ENCODE results near the gene DNAJC11. TPM values are rescaled to one million over a fixed set of nuclear protein-coding genes. Genes with fewer than 3 reads are reported as not detected.

The DNAJC11 gene
- total RNA-seq, 2 experiments from 2014 or later, result 43.0 to 44.6 TPM

DNA sequence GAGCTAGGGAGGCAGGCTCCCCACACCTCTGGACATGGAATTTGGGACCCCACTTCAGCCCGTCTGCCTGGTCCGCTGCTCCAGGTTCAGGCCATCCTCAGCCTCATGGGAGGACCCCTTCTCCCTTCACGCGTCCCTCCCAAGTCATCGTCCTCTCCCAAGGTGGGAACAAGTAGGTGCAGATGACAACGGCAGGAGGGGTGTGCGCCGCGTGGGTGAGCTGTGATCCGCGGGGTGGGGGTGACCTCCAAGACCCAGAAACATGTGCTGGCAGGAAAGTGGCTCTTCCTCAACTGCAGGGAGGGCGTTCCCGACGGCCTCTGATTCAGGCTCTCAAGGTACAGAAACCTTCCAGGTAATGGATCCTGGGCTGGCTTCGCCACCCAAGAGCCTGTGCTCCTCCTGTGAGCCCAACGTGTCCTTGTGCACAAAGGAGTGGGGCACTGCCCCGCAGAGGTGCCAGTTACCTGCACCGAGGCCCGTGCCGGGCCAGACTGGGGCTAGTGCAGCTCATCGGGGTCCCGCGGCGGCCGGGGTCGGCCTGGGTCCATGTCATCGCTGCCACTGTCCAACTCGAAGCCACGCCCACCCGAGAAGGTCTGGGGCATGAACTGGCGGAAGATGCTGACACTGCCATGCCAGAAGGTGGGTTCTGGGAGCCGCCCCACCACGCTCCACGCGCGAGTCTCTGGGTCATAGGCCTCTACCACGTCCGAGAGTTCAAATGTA is 108.6 kb downstream of the DNAJC11 start:
- no peak overlapping the region for H3K4me3 Mint-ChIP-seq
- H3K27ac Mint-ChIP-seq, result peak overlapping the region; percentile 78
- H3K36me3 Mint-ChIP-seq, result peaks cover 2% of the 10 kb centered on the region
- H3K9me3 Mint-ChIP-seq, result no peaks in the 10 kb centered on the region
- ATAC-seq (ENCODE audit: low read depth) (no peak), DNase-seq (no peak)
- H3K27me3 Mint-ChIP-seq, result no peaks in the 10 kb centered on the region
- H3K4me1 Mint-ChIP-seq, result peaks cover 22% of the 10 kb centered on the region
- POLR2A ChIA-PET, result interaction anchor here (2.2 kb wide), 1 partner anchor 13 kb away, joined by 8 read pairs; the partner anchor contains the start of gene ZBTB48

DNA sequence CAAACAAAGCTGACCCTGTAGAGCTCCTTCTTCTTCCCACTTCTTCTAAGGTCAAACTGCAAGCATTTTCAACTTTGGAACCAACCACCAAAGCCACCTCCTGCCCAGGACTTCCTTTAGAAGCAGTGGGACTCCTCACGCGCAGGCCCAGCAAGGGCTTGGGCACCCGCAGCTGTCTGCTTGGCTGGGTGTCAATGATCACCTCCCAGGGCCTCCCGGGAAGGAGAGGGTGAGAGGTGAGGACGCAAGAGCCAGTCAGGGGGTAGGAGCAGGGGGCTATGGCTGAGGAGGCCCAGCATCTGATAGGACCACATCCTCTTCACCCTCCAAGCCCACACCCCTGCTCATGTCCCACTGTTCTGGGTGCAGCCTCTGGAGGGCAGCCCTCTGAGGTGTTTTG is 109.2 kb downstream of the DNAJC11 start:
- DNase-seq (no peak), ATAC-seq (ENCODE audit: low read depth) (no peak)
- POLR2A ChIA-PET, result interaction anchor here (1.1 to 2.2 kb wide), 2 partner anchors 11 to 12 kb away, joined by 4 to 8 read pairs; partner anchors contain the start of gene ZBTB48
- Mint-ChIP-seq H3K27ac (peak overlapping the region; percentile 78), H3K4me3 (no peak overlapping the region), H3K4me1 (peaks cover 19% of the 10 kb centered on the region), H3K9me3 (no peaks in the 10 kb centered on the region), H3K36me3 (peaks cover 2% of the 10 kb centered on the region), H3K27me3 (no peaks in the 10 kb centered on the region)

DNA sequence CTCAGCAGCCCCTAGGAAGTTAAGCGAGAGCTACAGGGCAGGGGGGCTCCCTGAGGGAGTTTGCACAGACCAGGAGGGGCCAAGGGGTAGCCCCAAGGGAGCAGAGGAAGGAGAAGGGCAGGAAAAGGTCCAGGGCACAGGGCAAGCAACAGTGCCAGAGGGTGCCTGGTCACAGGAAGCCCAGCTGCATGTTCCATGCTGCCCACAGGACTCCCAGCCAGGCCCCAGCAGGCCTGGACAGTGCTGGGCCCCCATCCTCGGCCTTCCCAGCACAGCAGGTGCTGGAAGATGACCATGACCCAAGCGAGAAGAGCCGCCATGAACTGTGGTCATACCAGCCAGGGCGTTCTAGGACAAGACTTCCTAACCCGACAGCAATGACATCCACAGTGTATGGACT is 110.0 kb downstream of the DNAJC11 start:
- Mint-ChIP-seq H3K9me3 (no peaks in the 10 kb centered on the region), H3K4me1 (peaks cover 21% of the 10 kb centered on the region), H3K36me3 (peaks cover 2% of the 10 kb centered on the region), H3K4me3 (no peak overlapping the region), H3K27me3 (no peaks in the 10 kb centered on the region), H3K27ac (peak overlapping the region; percentile 78)
- no peak for DNase-seq
- POLR2A ChIA-PET, result interaction anchor here (1.1 to 2.2 kb wide), 2 partner anchors 12 kb away, joined by 4 to 8 read pairs; partner anchors contain the start of gene ZBTB48
- no peak for ATAC-seq (ENCODE audit: low read depth)

DNA sequence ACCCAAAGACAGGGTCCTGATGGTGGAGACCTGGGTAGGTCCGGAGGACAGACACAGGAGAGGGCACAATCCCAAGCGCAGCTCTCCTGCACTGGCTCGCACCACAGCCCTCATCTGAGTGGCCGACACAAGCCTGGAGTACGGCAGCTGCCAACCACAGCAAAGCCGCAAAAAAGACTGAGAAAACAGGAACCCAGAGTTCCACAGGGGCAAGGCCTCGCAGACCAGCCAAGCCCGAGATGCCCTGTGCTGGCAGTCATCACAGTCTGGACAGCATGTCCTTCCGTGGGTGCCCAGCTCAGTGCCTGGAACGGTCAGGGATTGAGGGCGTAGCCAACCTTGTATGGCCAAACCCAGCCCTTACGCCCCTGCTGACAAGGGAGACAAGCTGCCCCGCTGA is 110.4 kb downstream of the DNAJC11 start:
- H3K36me3 Mint-ChIP-seq, result no peaks in the 10 kb centered on the region
- peak overlapping the region; percentile 78 for H3K27ac Mint-ChIP-seq
- no peak for DNase-seq
- H3K27me3 Mint-ChIP-seq, result no peaks in the 10 kb centered on the region
- peaks cover 19% of the 10 kb centered on the region for H3K4me1 Mint-ChIP-seq
- no peak overlapping the region for H3K4me3 Mint-ChIP-seq
- POLR2A ChIA-PET, result interaction anchor here (1.1 to 2.2 kb wide), 2 partner anchors 11 to 12 kb away, joined by 4 to 8 read pairs; partner anchors contain the start of gene ZBTB48
- ATAC-seq (ENCODE audit: low read depth), result peak; percentile 25
- H3K9me3 Mint-ChIP-seq, result no peaks in the 10 kb centered on the region

DNA sequence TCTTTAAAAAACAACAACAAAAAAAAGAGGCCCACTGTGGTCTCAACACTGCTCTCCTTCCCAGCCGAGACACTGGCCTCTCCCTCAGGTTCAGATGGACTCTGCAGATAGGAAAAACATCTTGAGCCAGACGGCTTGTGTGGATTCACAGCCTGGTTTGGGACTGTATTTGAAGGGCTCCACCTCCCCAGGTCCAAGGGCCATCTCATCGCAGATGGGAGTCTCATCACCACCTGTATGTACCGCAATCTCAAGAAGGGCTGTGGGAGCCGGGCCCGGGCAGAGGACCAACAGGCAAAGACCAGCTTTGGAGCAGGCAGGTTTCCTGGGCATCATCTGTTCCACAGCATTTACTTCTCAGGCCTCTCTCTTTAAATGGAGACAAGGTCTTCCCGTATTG is 111.6 kb downstream of the DNAJC11 start:
- no peak overlapping the region for H3K27ac Mint-ChIP-seq
- POLR2A ChIA-PET, result interaction anchor here (1.1 kb wide), 1 partner anchor 566 kb away, joined by 3 read pairs; no protein-coding TSS in a partner anchor

DNA sequence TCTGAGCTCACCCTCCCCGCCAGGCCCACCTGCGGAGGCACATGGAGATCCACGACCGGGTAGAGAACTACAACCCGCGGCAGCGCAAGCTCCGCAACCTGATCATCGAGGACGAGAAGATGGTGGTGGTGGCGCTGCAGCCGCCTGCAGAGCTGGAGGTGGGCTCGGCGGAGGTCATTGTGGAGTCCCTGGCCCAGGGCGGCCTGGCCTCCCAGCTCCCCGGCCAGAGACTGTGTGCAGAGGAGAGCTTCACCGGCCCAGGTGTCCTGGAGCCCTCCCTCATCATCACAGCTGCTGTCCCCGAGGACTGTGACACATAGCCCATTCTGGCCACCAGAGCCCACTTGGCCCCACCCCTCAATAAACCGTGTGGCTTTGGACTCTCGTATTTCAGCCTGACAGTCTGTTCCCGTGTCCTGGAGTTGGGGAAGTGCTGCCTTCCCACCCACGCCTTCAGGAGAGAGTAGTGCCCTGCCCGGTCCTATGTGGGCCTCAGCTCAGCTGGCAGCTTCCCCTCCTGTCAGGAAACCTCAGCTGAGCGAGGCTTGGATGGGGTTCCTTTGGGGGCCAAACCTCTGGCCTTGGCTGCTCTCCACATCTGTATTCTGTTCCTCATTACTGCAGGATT is 112.6 kb downstream of the DNAJC11 start:
- Mint-ChIP-seq H3K4me3 (no peak overlapping the region), H3K9me3 (no peaks in the 10 kb centered on the region), H3K4me1 (peaks cover 21% of the 10 kb centered on the region), H3K27me3 (no peaks in the 10 kb centered on the region), H3K36me3 (peaks cover 1% of the 10 kb centered on the region), H3K27ac (no peak overlapping the region)
- DNase-seq (no peak), ATAC-seq (ENCODE audit: low read depth) (no peak)
- POLR2A ChIA-PET, result interaction anchor here (0.6 to 1.1 kb wide), 2 partner anchors 14 to 565 kb away, joined by 3 read pairs; partner anchors contain the start of gene KLHL21

More for the DNA sequence above, 111.6 kb downstream of the DNAJC11 start:
- H3K27me3 Mint-ChIP-seq, result no peaks in the 10 kb centered on the region
- DNase-seq, result no peak
- ATAC-seq (ENCODE audit: low read depth), result no peak
- H3K4me1 Mint-ChIP-seq, result peaks cover 19% of the 10 kb centered on the region
- no peaks in the 10 kb centered on the region for H3K36me3 Mint-ChIP-seq
- H3K9me3 Mint-ChIP-seq, result no peaks in the 10 kb centered on the region
- no peak overlapping the region for H3K4me3 Mint-ChIP-seq

DNA sequence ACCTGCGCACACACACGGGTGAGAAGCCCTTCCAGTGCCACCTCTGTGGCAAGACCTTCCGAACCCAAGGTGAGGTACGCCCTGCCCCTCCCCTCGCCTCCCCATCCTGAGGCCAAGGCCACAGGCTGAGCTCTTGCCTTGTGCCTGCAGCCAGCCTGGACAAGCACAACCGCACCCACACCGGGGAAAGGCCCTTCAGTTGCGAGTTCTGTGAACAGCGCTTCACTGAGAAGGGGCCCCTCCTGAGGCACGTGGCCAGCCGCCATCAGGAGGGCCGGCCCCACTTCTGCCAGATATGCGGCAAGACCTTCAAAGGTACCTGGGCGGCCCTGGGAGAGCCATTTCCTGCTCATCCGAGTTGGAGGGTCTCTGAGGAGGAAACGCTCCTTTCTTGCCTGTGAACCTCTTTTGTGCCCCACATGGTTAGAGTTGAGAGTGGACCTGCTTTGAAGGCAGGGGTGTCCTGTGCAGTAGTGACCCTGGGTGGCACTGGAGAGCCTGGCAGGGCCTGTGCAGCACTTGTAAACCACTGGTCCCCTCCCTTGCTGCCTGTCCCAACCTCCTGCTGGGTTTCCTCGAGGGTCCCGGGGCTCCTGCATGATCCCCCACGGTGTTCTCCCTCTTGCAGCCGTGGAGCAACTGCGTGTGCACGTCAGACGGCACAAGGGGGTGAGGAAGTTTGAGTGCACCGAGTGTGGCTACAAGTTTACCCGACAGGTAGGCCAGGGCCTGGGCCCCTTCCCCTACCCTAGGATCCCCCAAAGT is 113.3 kb downstream of the DNAJC11 start:
- H3K4me3 Mint-ChIP-seq, result no peak overlapping the region
- no peak for DNase-seq
- no peaks in the 10 kb centered on the region for H3K9me3 Mint-ChIP-seq
- H3K4me1 Mint-ChIP-seq, result peaks cover 21% of the 10 kb centered on the region
- no peak for ATAC-seq (ENCODE audit: low read depth)
- POLR2A ChIA-PET, result no interaction called here
- H3K27me3 Mint-ChIP-seq, result no peaks in the 10 kb centered on the region
- peaks cover 1% of the 10 kb centered on the region for H3K36me3 Mint-ChIP-seq
- peak overlapping the region; percentile 26 for H3K27ac Mint-ChIP-seq

DNA sequence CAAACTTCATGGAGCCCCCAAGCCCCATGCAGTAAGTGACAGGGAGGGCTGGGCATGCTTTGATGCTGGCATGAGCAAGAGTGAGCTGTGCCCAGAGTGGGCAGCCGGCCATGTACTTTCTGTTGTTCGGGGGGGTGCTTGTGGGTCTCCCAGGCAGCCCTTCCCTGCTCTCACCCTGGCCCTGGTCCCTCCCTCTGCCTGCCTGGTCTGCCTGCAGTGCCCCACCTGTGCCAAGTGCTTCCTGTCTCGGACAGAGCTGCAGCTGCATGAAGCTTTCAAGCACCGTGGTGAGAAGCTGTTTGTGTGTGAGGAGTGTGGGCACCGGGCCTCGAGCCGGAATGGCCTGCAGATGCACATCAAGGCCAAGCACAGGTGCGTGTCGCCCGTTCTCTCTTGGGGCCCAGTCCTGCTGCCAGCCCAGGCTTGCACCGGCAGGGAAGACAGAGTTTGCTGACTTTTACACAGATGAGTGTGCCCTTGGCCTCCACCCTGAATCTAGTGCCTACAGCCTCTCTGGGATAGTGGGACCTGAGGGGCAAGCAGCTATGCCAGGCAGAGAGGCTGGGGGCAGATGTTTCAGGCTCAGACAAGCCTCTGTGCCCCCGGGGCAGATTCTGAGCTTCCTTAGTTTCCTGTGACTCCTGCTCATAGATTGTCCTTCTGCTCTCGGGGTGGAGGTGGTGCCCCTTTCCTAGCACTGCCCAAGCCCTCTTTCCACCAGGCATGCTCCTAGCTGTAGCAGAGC is 114.2 kb downstream of the DNAJC11 start:
- H3K4me3 Mint-ChIP-seq, result no peak overlapping the region

DNA sequence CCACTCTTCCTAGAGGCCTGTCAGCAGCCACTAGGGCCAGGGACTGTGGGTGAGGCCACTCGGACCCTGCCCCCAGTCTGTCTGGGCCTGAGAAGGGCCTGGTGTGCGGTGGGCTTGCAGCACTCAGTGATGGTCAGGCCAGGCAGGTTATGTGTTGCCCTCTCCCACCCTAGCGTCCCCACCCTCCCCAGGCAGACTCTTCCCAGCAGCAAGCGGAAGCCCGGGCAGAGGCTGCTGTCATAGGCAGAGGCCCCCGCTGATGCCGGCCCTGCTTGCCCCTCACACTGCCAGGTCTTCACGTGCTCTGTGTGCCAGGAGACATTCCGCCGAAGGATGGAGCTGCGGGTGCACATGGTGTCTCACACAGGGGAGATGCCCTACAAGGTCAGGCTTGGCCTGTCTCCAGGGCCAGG is 115.2 kb downstream of the DNAJC11 start:
- Mint-ChIP-seq H3K4me3 (no peak overlapping the region), H3K9me3 (no peaks in the 10 kb centered on the region), H3K36me3 (peaks cover 1% of the 10 kb centered on the region), H3K4me1 (peaks cover 16% of the 10 kb centered on the region), H3K27ac (no peak overlapping the region), H3K27me3 (no peaks in the 10 kb centered on the region)
- POLR2A ChIA-PET, result no interaction called here
- DNase-seq (no peak), ATAC-seq (ENCODE audit: low read depth) (no peak)

More for the DNA sequence above, 114.2 kb downstream of the DNAJC11 start:
- DNase-seq (no peak), ATAC-seq (ENCODE audit: low read depth) (no peak)
- H3K27ac Mint-ChIP-seq, result peak overlapping the region; percentile 51
- H3K9me3 Mint-ChIP-seq, result no peaks in the 10 kb centered on the region
- no peaks in the 10 kb centered on the region for H3K27me3 Mint-ChIP-seq
- H3K36me3 Mint-ChIP-seq, result peaks cover 1% of the 10 kb centered on the region
- POLR2A ChIA-PET, result no interaction called here
- peaks cover 20% of the 10 kb centered on the region for H3K4me1 Mint-ChIP-seq

DNA sequence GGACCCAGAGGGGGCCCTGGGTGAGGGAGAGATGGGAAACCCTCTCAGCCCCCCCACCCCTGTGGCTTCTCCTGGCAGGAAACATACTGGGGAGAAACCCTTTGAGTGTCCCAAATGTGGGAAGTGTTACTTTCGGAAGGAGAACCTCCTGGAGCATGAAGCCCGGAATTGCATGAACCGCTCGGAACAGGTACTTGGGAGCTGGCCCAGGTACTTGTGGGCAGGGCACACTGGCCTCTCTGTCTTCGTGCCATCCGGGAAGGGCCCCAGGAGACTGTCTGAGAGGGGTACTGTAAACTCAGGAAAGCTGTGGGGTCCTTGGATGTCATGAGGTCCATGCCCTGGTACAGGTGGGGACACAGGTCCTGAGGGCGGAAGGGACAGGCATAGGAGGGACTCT is 115.8 kb downstream of the DNAJC11 start:
- Mint-ChIP-seq H3K9me3 (no peaks in the 10 kb centered on the region), H3K4me1 (peaks cover 17% of the 10 kb centered on the region), H3K36me3 (peaks cover 1% of the 10 kb centered on the region), H3K27me3 (no peaks in the 10 kb centered on the region), H3K27ac (no peak overlapping the region), H3K4me3 (no peak overlapping the region)
- no peak for ATAC-seq (ENCODE audit: low read depth)
- DNase-seq, result no peak
- POLR2A ChIA-PET, result no interaction called here

DNA sequence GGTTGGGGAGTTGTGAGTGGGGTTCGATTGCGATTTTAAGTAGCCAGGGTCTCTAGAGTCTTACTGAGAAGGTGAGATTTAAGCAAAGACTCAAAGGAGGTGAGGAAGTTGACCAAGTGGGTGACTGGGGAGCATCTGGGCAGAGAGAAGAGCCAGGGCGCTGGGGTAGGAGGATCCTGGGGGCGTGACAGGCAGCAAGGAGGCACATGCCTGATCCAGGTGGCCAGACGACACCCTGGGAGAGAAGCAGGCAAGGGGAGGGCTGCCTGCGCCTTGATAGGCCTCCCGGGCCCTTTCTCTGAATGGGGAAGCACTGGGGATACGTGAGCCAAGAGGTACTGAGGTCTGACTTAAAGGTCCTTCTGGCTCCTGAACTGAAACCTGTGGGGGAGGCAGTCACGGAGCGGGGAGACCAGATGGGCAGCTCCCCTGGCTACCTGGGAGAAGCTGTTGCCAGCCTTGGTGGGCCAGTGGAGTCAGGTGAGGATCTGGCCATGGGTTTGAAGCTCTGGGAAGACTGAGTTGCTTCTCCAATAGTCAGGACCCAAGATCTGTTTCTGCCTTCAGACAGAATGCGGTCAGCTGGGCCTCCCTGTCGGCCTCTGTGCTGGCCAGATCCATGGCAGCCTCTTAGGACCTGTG is 116.4 kb downstream of the DNAJC11 start:
- POLR2A ChIA-PET, result no interaction called here
- H3K4me3 Mint-ChIP-seq, result no peak overlapping the region
- no peak overlapping the region for H3K27ac Mint-ChIP-seq
- no peaks in the 10 kb centered on the region for H3K9me3 Mint-ChIP-seq
- H3K4me1 Mint-ChIP-seq, result peaks cover 18% of the 10 kb centered on the region
- no peak for DNase-seq
- no peak for ATAC-seq (ENCODE audit: low read depth)
- no peaks in the 10 kb centered on the region for H3K27me3 Mint-ChIP-seq
- H3K36me3 Mint-ChIP-seq, result peaks cover 1% of the 10 kb centered on the region
